ENCODE data around the gene APBB1IP.

Gene APBB1IP

GRCh38 chr10:26506736-26507135 is 68.6 kb downstream of the APBB1IP start:
- Histone ChIP-seq H3K9ac (no peak overlapping the region), H3K79me2 (no peaks in the 10 kb centered on the region), H3K9me3 (ENCODE audit: control insufficient read depth, low read length) (no peaks in the 10 kb centered on the region), H3K27ac (no peak overlapping the region), H3K36me3 (ENCODE audit: control insufficient read depth, insufficient read depth, low read length) (no peaks in the 10 kb centered on the region), H2AFZ (no peak overlapping the region), H3K4me3 (ENCODE audit: low read depth, low read length) (no peak overlapping the region), H3K27me3 (ENCODE audit: control insufficient read depth, insufficient read depth, low read length) (no peaks in the 10 kb centered on the region), H3K4me2 (ENCODE audit: low read length) (no peak overlapping the region), H3K4me1 (no peaks in the 10 kb centered on the region)
- TF ChIP-seq, protein P1, sequence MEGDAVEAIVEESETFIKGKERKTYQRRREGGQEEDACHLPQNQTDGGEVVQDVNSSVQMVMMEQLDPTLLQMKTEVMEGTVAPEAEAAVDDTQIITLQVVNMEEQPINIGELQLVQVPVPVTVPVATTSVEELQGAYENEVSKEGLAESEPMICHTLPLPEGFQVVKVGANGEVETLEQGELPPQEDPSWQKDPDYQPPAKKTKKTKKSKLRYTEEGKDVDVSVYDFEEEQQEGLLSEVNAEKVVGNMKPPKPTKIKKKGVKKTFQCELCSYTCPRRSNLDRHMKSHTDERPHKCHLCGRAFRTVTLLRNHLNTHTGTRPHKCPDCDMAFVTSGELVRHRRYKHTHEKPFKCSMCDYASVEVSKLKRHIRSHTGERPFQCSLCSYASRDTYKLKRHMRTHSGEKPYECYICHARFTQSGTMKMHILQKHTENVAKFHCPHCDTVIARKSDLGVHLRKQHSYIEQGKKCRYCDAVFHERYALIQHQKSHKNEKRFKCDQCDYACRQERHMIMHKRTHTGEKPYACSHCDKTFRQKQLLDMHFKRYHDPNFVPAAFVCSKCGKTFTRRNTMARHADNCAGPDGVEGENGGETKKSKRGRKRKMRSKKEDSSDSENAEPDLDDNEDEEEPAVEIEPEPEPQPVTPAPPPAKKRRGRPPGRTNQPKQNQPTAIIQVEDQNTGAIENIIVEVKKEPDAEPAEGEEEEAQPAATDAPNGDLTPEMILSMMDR (IDR thresholded peaks at IDR 0.05): no peak

GRCh38 chr10:26507441-26507840 is 69.3 kb downstream of the APBB1IP start:
- Histone ChIP-seq H3K79me2 (no peaks in the 10 kb centered on the region), H2AFZ (no peak overlapping the region), H3K4me1 (no peaks in the 10 kb centered on the region), H3K36me3 (ENCODE audit: control insufficient read depth, insufficient read depth, low read length) (no peaks in the 10 kb centered on the region), H3K27me3 (ENCODE audit: control insufficient read depth, insufficient read depth, low read length) (no peaks in the 10 kb centered on the region), H3K9ac (no peak overlapping the region), H3K4me2 (ENCODE audit: low read length) (no peak overlapping the region), H3K27ac (no peak overlapping the region), H3K4me3 (ENCODE audit: low read depth, low read length) (no peak overlapping the region), H3K9me3 (ENCODE audit: control insufficient read depth, low read length) (no peaks in the 10 kb centered on the region)
- TF ChIP-seq, protein P1 (IDR thresholded peaks at IDR 0.05): no peak

DNA sequence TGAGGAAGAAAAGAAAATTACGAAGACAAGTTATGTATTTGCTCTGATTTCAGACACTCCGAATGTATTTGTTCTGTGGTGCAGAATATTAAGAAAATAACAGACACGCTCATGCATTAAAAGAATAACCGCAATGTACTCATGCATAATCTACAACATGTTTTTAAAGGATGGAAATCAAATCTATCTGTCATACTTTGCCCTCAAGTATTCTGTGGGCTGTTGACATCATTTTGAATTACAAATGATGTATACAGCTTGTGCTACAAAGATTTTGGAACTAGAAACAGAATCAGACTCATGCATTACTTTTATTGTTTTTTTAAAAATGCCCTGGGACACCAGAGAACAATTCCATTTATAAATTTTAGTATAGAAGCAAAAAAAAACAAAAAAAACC is 69.9 kb downstream of the APBB1IP start:
- TF ChIP-seq, protein P1 (IDR thresholded peaks at IDR 0.05): no peak
- no peaks in the 10 kb centered on the region for H3K9me3 ChIP-seq (ENCODE audit: control insufficient read depth, low read length)
- no peak overlapping the region for H3K4me3 ChIP-seq (ENCODE audit: low read depth, low read length)
- no peaks in the 10 kb centered on the region for H3K79me2 ChIP-seq
- H3K36me3 ChIP-seq (ENCODE audit: control insufficient read depth, insufficient read depth, low read length): no peaks in the 10 kb centered on the region
- H3K4me2 ChIP-seq (ENCODE audit: low read length): no peak overlapping the region
- H3K9ac ChIP-seq: no peak overlapping the region
- H3K27ac ChIP-seq: no peak overlapping the region
- H3K4me1 ChIP-seq: no peaks in the 10 kb centered on the region
- H2AFZ ChIP-seq: no peak overlapping the region
- no peaks in the 10 kb centered on the region for H3K27me3 ChIP-seq (ENCODE audit: control insufficient read depth, insufficient read depth, low read length)

DNA sequence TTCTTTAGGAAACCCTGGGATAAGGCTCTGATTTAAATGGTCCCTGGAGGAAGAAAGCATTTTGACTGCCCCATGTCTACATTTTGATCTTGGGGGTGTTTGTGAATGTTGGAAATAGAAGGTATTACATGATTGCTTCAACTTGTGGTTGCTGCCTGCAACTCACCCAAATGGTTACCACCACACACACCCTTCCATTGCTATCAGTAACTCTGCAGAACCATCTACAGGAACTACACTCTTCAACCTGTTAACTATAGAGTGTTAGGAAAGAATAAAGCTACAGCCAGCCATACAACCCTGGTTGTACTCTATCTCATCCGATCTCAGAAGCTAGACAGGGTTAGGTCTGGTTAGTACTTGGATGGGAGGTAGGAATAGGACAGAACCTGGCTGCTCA is 71.2 kb downstream of the APBB1IP start:
- Histone ChIP-seq H2AFZ (no peak overlapping the region), H3K9me3 (ENCODE audit: control insufficient read depth, low read length) (no peaks in the 10 kb centered on the region), H3K36me3 (ENCODE audit: control insufficient read depth, insufficient read depth, low read length) (no peaks in the 10 kb centered on the region), H3K27me3 (ENCODE audit: control insufficient read depth, insufficient read depth, low read length) (no peaks in the 10 kb centered on the region), H3K79me2 (no peaks in the 10 kb centered on the region), H3K4me3 (ENCODE audit: low read depth, low read length) (no peak overlapping the region), H3K9ac (no peak overlapping the region), H3K4me1 (no peaks in the 10 kb centered on the region), H3K4me2 (ENCODE audit: low read length) (no peak overlapping the region), H3K27ac (no peak overlapping the region)
- TF ChIP-seq, protein P1 (IDR thresholded peaks at IDR 0.05): no peak

DNA sequence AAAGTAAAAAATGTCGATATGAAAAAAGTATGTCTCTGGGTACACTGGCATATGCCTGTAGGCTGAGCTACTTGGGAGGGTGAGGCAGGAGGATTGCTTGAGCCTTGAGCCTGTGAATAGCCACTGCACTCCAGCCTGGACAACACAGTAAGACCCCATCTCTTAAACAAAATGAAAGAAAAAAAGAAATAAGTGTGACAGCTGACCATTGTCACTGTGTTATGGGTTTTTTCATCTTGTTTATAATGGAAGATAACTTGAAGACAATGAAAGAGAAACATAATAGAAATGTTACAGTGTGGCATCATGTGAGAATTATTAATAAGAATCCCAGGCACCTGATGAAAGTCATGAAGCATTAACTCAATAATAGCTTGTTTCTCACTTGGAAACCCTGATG is 75.0 kb downstream of the APBB1IP start:
- Histone ChIP-seq H3K9me3 (ENCODE audit: control insufficient read depth, low read length) (no peaks in the 10 kb centered on the region), H3K4me2 (ENCODE audit: low read length) (no peak overlapping the region), H3K79me2 (no peaks in the 10 kb centered on the region), H3K4me3 (ENCODE audit: low read depth, low read length) (no peak overlapping the region), H3K36me3 (ENCODE audit: control insufficient read depth, insufficient read depth, low read length) (no peaks in the 10 kb centered on the region), H2AFZ (no peak overlapping the region), H3K27me3 (ENCODE audit: control insufficient read depth, insufficient read depth, low read length) (no peaks in the 10 kb centered on the region), H3K9ac (no peak overlapping the region), H3K4me1 (no peaks in the 10 kb centered on the region), H3K27ac (no peak overlapping the region)
- TF ChIP-seq, protein P1 (IDR thresholded peaks at IDR 0.05): no peak
